K562 (cell line): ENCODE measurements around the gene CRTC3. TPM values are rescaled to one million over a fixed set of nuclear protein-coding genes. Genes with fewer than 3 reads are reported as not detected.
A peak's percentile ranks its signal among the peaks of the same experiment; 100 is the strongest.

Source experiments
- ADNP ChIP-seq: fragments of 200-800 bp; sonication (Bioruptor generic); IDR thresholded peaks from 2 replicates; pipeline ENCODE4 v1.6.1; 2016; ENCODE audit warnings: missing genetic modification characterization, missing compliant biosample characterization
- CBX5 ChIP-seq: IDR thresholded peaks from 2 replicates; pipeline ENCODE4 v1.6.1; 2014; ENCODE audit warnings: low read depth, borderline replicate concordance
- CC2D1A ChIP-seq: fragments of 450-650 bp; IDR thresholded peaks from 2 replicates; pipeline ENCODE4 v1.6.1; 2017; ENCODE audit warnings: mild to moderate bottlenecking
- CTCFL ChIP-seq: IDR thresholded peaks from 2 replicates; pipeline ENCODE4 v1.6.1; 2011; ENCODE audit warnings: borderline replicate concordance, low read depth, mild to moderate bottlenecking, moderate library complexity, low read length; ENCODE audit not compliant: insufficient read depth, poor library complexity, severe bottlenecking
- FOXO4 ChIP-seq: fragments of 450-650 bp; formaldehyde crosslinking; IDR thresholded peaks from 2 replicates; pipeline ENCODE4 v1.4.0; 2020; ENCODE audit warnings: mild to moderate bottlenecking, moderate library complexity
- KLF1 ChIP-seq: fragments of 450-650 bp; IDR thresholded peaks from 2 replicates; pipeline ENCODE4 v1.6.1; 2016; ENCODE audit warnings: missing genetic modification characterization, missing compliant biosample characterization
- MAFG ChIP-seq: fragments of 450-650 bp; conservative IDR thresholded peaks from 2 replicates; pipeline ENCODE4 v1.6.1; 2016; ENCODE audit warnings: missing genetic modification characterization, missing compliant biosample characterization
- MEF2A ChIP-seq: IDR thresholded peaks from 2 replicates; pipeline ENCODE4 v1.6.1; 2011; ENCODE audit warnings: low read depth, mild to moderate bottlenecking, low read length, moderate library complexity; ENCODE audit not compliant: control insufficient read depth
- MEIS2 ChIP-seq: fragments of 450-650 bp; IDR thresholded peaks from 2 replicates; pipeline ENCODE4 v1.6.1; 2014; ENCODE audit warnings: mild to moderate bottlenecking; ENCODE audit not compliant: partially characterized antibody
- MYC ChIP-seq, 2 experiments: fragments of 250-450 bp in 1 of 2; sonication (Bioruptor Pico) in 1 of 2; IDR thresholded peaks; 2 replicates each; pipeline versions ENCODE4 v1.5.1 to v1.6.1; 2012 to 2021; ENCODE audit warnings: low read depth in 2 of 2, borderline replicate concordance in 1 of 2, improper control_type of control experiment in 1 of 2, low read length in 1 of 2, mild to moderate bottlenecking in 1 of 2, moderate library complexity in 1 of 2
- NBN ChIP-seq: fragments of 450-650 bp; IDR thresholded peaks from 2 replicates; pipeline ENCODE4 v1.6.1; 2016; ENCODE audit warnings: low read depth, mild to moderate bottlenecking
- PRMT5 ChIP-seq: sonication (generic); formaldehyde crosslinking; IDR thresholded peaks from 2 replicates; pipeline ENCODE4 v1.5.0; 2020; ENCODE audit warnings: missing genetic modification reagents
- RBM25 ChIP-seq: fragments of 200-400 bp; formaldehyde crosslinking; IDR thresholded peaks from 2 replicates; pipeline ENCODE4 v1.6.1; 2018; ENCODE audit warnings: low read length, low read depth, moderate library complexity; ENCODE audit not compliant: severe bottlenecking
- SP1 ChIP-seq: sonication (generic); formaldehyde crosslinking; IDR thresholded peaks from 2 replicates; pipeline ENCODE4 v1.8.1; 2022; ENCODE audit warnings: mild to moderate bottlenecking, missing genetic modification reagents
- TEAD1 ChIP-seq, 2 experiments: fragments of 450-650 bp in 1 of 2; sonication (generic) in 1 of 2; formaldehyde crosslinking; IDR thresholded peaks; 2 replicates each; pipeline versions ENCODE4 v1.4.0 to v1.8.0; 2020 to 2022; ENCODE audit warnings: mild to moderate bottlenecking in 2 of 2, missing genetic modification reagents in 1 of 2
- TFAM ChIP-seq: fragments of 250-450 bp; sonication (Bioruptor Pico); conservative IDR thresholded peaks from 2 replicates; pipeline ENCODE4 v1.5.0; 2021; ENCODE audit warnings: mild to moderate bottlenecking, moderate library complexity
- YY1 ChIP-seq, 3 experiments: IDR thresholded peaks; 2 replicates each; pipeline ENCODE4 v1.6.1; 2011; ENCODE audit warnings: low read length in 2 of 3, mild to moderate bottlenecking in 2 of 3, moderate library complexity in 2 of 3, borderline replicate concordance in 1 of 3, control low read depth in 1 of 3, low read depth in 1 of 3; ENCODE audit not compliant: insufficient read depth in 3 of 3, insufficient replicate concordance in 2 of 3, control insufficient read depth in 1 of 3, insufficient read length in 1 of 3; ENCODE audit errors: extremely low read depth in 1 of 3
- ZFP36 ChIP-seq: fragments of 150-350 bp; IDR thresholded peaks from 2 replicates; pipeline ENCODE4 v1.6.1; 2018; ENCODE audit warnings: low read length, low read depth; ENCODE audit not compliant: partially characterized antibody
- ZKSCAN1 ChIP-seq: fragments of 150-350 bp; IDR thresholded peaks from 2 replicates; pipeline ENCODE4 v1.6.1; 2016; ENCODE audit warnings: low read depth, low read length
- ZNF197 ChIP-seq: fragments of 200-800 bp; sonication (Bioruptor generic); IDR thresholded peaks from 2 replicates; pipeline ENCODE4 v1.6.1; 2016; ENCODE audit warnings: low read depth, missing genetic modification characterization, missing compliant biosample characterization
- ZNF282 ChIP-seq: sonication (generic); formaldehyde crosslinking; IDR thresholded peaks from 2 replicates; pipeline ENCODE4 v1.8.1; 2023; ENCODE audit warnings: missing genetic modification reagents
- ZNF408 ChIP-seq: fragments of 250-450 bp; sonication (Bioruptor Pico); IDR thresholded peaks from 2 replicates; pipeline ENCODE4 v1.4.0; 2020; ENCODE audit warnings: low read depth, mild to moderate bottlenecking, moderate library complexity
- polyA plus RNA-seq, 8 experiments: library from polyadenylated mRNA; depleted of rRNA in 4 of 8; stranded (reverse) in 5 of 8; unstranded in 3 of 8; fragments of >200 nt; fragmentation: Nextera tagmentation in 2 of 8; fragmentation: Illumina TruSeq in 1 of 8; extraction: Ambion mirVana in 2 of 8; extraction: Trizol in 1 of 8; gene quantifications; 2 replicates each; pipeline versions ENCODE4 v1.2.1 to v1.2.3, GENCODE V29; 2011 to 2014; ENCODE audit warnings: inconsistent platforms in 1 of 8, missing spikeins in 1 of 8
- total RNA-seq, 7 experiments: library from RNA; depleted of rRNA in 6 of 7; stranded (reverse); fragments of >200 nt in 6 of 7; fragmentation: Illumina TruSeq in 2 of 7; extraction: Trizol in 2 of 7; gene quantifications; 2 replicates each; pipeline versions ENCODE4 v1.2.1 to v1.2.3, GENCODE V29; 2011 to 2021; ENCODE audit warnings: low replicate concordance in 1 of 7

Gene CRTC3
- total and polyA plus RNA-seq, 9 of the 15 experiments (the other 6 are each of a cell fraction or from before 2014, with no cell fraction given): 1.2 to 19.0 (median 11.6) TPM

- TF ChIP-seq SP1 (CRISPR knock-in tag): no peak
- no peak for TF ChIP-seq ZNF282 (CRISPR knock-in tag)
- peak; percentile 72; the same call in 1 of the 2 replicates for TF ChIP-seq ADNP
- peak; percentile 25; the same call in 1 of the 2 replicates for TF ChIP-seq MYC (IDR thresholded peaks at IDR 0.05; ENCODE audit: low read depth, low read length)
- TF ChIP-seq MYC (CRISPR knock-in tag; IDR thresholded peaks at IDR 0.05; ENCODE audit: borderline replicate concordance, low read depth): no peak
- no peak for TF ChIP-seq ZKSCAN1
- TF ChIP-seq CC2D1A: no peak
- TF ChIP-seq MEIS2: peak; percentile 76
- no peak for TF ChIP-seq PRMT5 (CRISPR knock-in tag)
- TF ChIP-seq ZNF408 (CRISPR knock-in tag): no peak
- TF ChIP-seq FOXO4 (CRISPR knock-in tag): no peak
- TF ChIP-seq ZFP36: no peak
- peak; percentile 45; the same call in 1 of the 2 replicates for TF ChIP-seq ZNF197 (CRISPR knock-in tag)
- no peak for TF ChIP-seq CBX5
- peak; percentile 27; the same call in 1 of the 2 replicates for TF ChIP-seq NBN
- no peak for TF ChIP-seq KLF1 (tag)
- 0 out of 2 replicates have a peak, but pooled peaks have one; percentile 48 for TF ChIP-seq MEF2A
- peak; percentile 19 for TF ChIP-seq RBM25
- no peak for TF ChIP-seq TEAD1 (CRISPR knock-in tag; IDR thresholded peaks at IDR 0.05)
- TF ChIP-seq YY1 (IDR thresholded peaks at IDR 0.05; ENCODE audit: borderline replicate concordance in 1 of 3, control insufficient read depth in 1 of 3, extremely low read depth in 1 of 3, insufficient read depth in 3 of 3, insufficient read length in 1 of 3, insufficient replicate concordance in 2 of 3, low read depth in 1 of 3, low read length in 2 of 3): no peak
- TF ChIP-seq CTCFL: no peak
- no peak for TF ChIP-seq TFAM (CRISPR knock-in tag)
- TF ChIP-seq MAFG (tag): peak; percentile 94
Observed at GRCh38 chr15:90685591-90686434, 156.1 kb downstream of the CRTC3 start (continued).
